BE2C (cell line): ENCODE data around the gene POLR3E.

ENCODE experiments used
- DNase-seq: peaks from one replicate; pipeline ENCODE4 v3.0.0-alpha.2; 2020
- H3K27me3 ChIP-seq: fragments of 250-450 bp; sonication (Bioruptor Pico); 2 replicates; pipeline ENCODE4 v1.5.1; 2020; ENCODE audit warnings: mild to moderate bottlenecking
- H3K36me3 ChIP-seq: fragments of 250-450 bp; sonication (Bioruptor Pico); 2 replicates; pipeline ENCODE4 v1.5.1; 2020; ENCODE audit warnings: mild to moderate bottlenecking
- H3K4me1 ChIP-seq: fragments of 250-450 bp; sonication (Bioruptor Pico); 2 replicates; pipeline ENCODE4 v1.5.1; 2020
- H3K4me3 ChIP-seq: 2 replicates; pipeline ENCODE4 v1.5.1; 2011; ENCODE audit warnings: low read depth, low read length
- H3K9me3 ChIP-seq: fragments of 250-450 bp; sonication (Bioruptor Pico); 2 replicates; pipeline ENCODE4 v1.5.1; 2020
- CTCF ChIP-seq: IDR thresholded peaks from 2 replicates; pipeline ENCODE4 v1.5.1; 2012; ENCODE audit warnings: mild to moderate bottlenecking, low read depth, low read length

POLR3E gene

GRCh38 chr16:22369221-22369811, 72.1 kb downstream of the POLR3E start:
- H3K27me3 ChIP-seq: no peaks in the 10 kb centered on the region
- TF ChIP-seq CTCF: no peak
- H3K4me1 ChIP-seq: no peaks in the 10 kb centered on the region
- no peak overlapping the region for H3K4me3 ChIP-seq
- peaks cover 13% of the 10 kb centered on the region for H3K36me3 ChIP-seq
- DNase-seq: no peak
- no peaks in the 10 kb centered on the region for H3K9me3 ChIP-seq

- Histone ChIP-seq H3K4me1 (no peaks in the 10 kb centered on the region), H3K4me3 (no peak overlapping the region), H3K9me3 (no peaks in the 10 kb centered on the region), H3K27me3 (no peaks in the 10 kb centered on the region), H3K36me3 (peaks cover 4% of the 10 kb centered on the region)
- no peak for TF ChIP-seq CTCF
- no peak for DNase-seq
Measured at GRCh38 chr16:22370038-22370820, 73.0 kb downstream of the POLR3E start.

- DNase-seq: no peak
- TF ChIP-seq CTCF: no peak
- Histone ChIP-seq H3K36me3 (no peaks in the 10 kb centered on the region), H3K9me3 (no peaks in the 10 kb centered on the region), H3K27me3 (no peaks in the 10 kb centered on the region), H3K4me3 (peak overlapping the region; percentile 91), H3K4me1 (no peaks in the 10 kb centered on the region)
Measured at GRCh38 chr16:22372882-22373661, 75.9 kb downstream of the POLR3E start.

- Histone ChIP-seq H3K4me1 (no peaks in the 10 kb centered on the region), H3K9me3 (no peaks in the 10 kb centered on the region), H3K27me3 (no peaks in the 10 kb centered on the region), H3K4me3 (peak overlapping the region; percentile 91), H3K36me3 (no peaks in the 10 kb centered on the region)
- no peak for TF ChIP-seq CTCF
- DNase-seq: peak; percentile 43
Measured at GRCh38 chr16:22373662-22374310, 76.6 kb downstream of the POLR3E start.

GRCh38 chr16:22374311-22375116, 77.3 kb downstream of the POLR3E start, which contains the start of gene CDR2:
Gene CDR2 (minus strand): TSS chr16:22374619. CDS start chr16:22374309, 310 bp downstream.
- no peaks in the 10 kb centered on the region for H3K27me3 ChIP-seq
- H3K9me3 ChIP-seq: no peaks in the 10 kb centered on the region
- no peaks in the 10 kb centered on the region for H3K36me3 ChIP-seq
- peak within 1 kb of the TSS; percentile 91 for H3K4me3 ChIP-seq
- no peaks in the 10 kb centered on the region for H3K4me1 ChIP-seq
- no peak for TF ChIP-seq CTCF
- peak; percentile 98 for DNase-seq
